ENCODE data around the gene RDM1.

RDM1 gene

GRCh38 chr17:35965272-35965671 lies 34.7 kb upstream of the RDM1 start:
- H2AFZ ChIP-seq (ENCODE audit: low read length): no peak overlapping the region

GRCh38 chr17:35963663-35964062 lies 33.1 kb upstream of the RDM1 start:
- no peak overlapping the region for H3K4me3 ChIP-seq (ENCODE audit: low read depth, low read length, poor library complexity, severe bottlenecking)
- TF ChIP-seq EZH2 (IDR thresholded peaks at IDR 0.05; ENCODE audit: borderline replicate concordance, low read length) (no peak), CTCF (IDR thresholded peaks at IDR 0.05; ENCODE audit: low read length) (no peak)
- H3K4me1 ChIP-seq (ENCODE audit: insufficient read depth, low read length, severe bottlenecking): no peaks in the 10 kb centered on the region
- H2AFZ ChIP-seq (ENCODE audit: low read length): no peak overlapping the region
- no peaks in the 10 kb centered on the region for H3K36me3 ChIP-seq (ENCODE audit: insufficient read depth, low read length)
- no peaks in the 10 kb centered on the region for H3K9me3 ChIP-seq (ENCODE audit: low read length)
- no peaks in the 10 kb centered on the region; the same call in 1 of the 2 replicates for H3K27me3 ChIP-seq (ENCODE audit: insufficient read depth, low read length)
- no peak overlapping the region for H3K27ac ChIP-seq (ENCODE audit: low read depth, low read length, poor library complexity, severe bottlenecking)
- no peaks in the 10 kb centered on the region for H3K79me2 ChIP-seq (ENCODE audit: insufficient read depth, low read length)
- H3K9ac ChIP-seq (ENCODE audit: low read length): no peak overlapping the region
- H3K4me2 ChIP-seq (ENCODE audit: low read length): no peak overlapping the region
- H3K9me2 ChIP-seq (ENCODE audit: low read depth, low read length): no peaks in the 10 kb centered on the region
- H3F3A ChIP-seq (ENCODE audit: insufficient read depth, low read length): no peaks in the 10 kb centered on the region
- H4K20me1 ChIP-seq (ENCODE audit: insufficient read depth, low read length): no peaks in the 10 kb centered on the region

More at GRCh38 chr17:35965272-35965671, 34.7 kb upstream of the RDM1 start:
- no peak overlapping the region for H3K4me2 ChIP-seq (ENCODE audit: low read length)
- no peak overlapping the region for H3K4me3 ChIP-seq (ENCODE audit: low read depth, low read length, poor library complexity, severe bottlenecking)
- no peak for TF ChIP-seq EZH2 (IDR thresholded peaks at IDR 0.05; ENCODE audit: borderline replicate concordance, low read length)
- TF ChIP-seq CTCF (IDR thresholded peaks at IDR 0.05; ENCODE audit: low read length): no peak
- H3F3A ChIP-seq (ENCODE audit: insufficient read depth, low read length): no peaks in the 10 kb centered on the region
- H3K27ac ChIP-seq (ENCODE audit: low read depth, low read length, poor library complexity, severe bottlenecking): no peak overlapping the region
- H4K20me1 ChIP-seq (ENCODE audit: insufficient read depth, low read length): no peaks in the 10 kb centered on the region
- no peaks in the 10 kb centered on the region; the same call in 1 of the 2 replicates for H3K27me3 ChIP-seq (ENCODE audit: insufficient read depth, low read length)
- H3K9me3 ChIP-seq (ENCODE audit: low read length): no peaks in the 10 kb centered on the region
- H3K9me2 ChIP-seq (ENCODE audit: low read depth, low read length): no peaks in the 10 kb centered on the region
- no peaks in the 10 kb centered on the region for H3K4me1 ChIP-seq (ENCODE audit: insufficient read depth, low read length, severe bottlenecking)
- H3K9ac ChIP-seq (ENCODE audit: low read length): no peak overlapping the region
- H3K36me3 ChIP-seq (ENCODE audit: insufficient read depth, low read length): no peaks in the 10 kb centered on the region
- no peaks in the 10 kb centered on the region for H3K79me2 ChIP-seq (ENCODE audit: insufficient read depth, low read length)

- no peak overlapping the region for H3K4me3 ChIP-seq (ENCODE audit: low read depth, low read length, poor library complexity, severe bottlenecking)
- no peaks in the 10 kb centered on the region for H3K4me1 ChIP-seq (ENCODE audit: insufficient read depth, low read length, severe bottlenecking)
- H3K27me3 ChIP-seq (ENCODE audit: insufficient read depth, low read length): no peaks in the 10 kb centered on the region
- H3K9ac ChIP-seq (ENCODE audit: low read length): no peak overlapping the region
- H3K9me2 ChIP-seq (ENCODE audit: low read depth, low read length): no peaks in the 10 kb centered on the region
- TF ChIP-seq EZH2 (IDR thresholded peaks at IDR 0.05; ENCODE audit: borderline replicate concordance, low read length): no peak
- no peak for TF ChIP-seq CTCF (IDR thresholded peaks at IDR 0.05; ENCODE audit: low read length)
- no peak overlapping the region for H3K27ac ChIP-seq (ENCODE audit: low read depth, low read length, poor library complexity, severe bottlenecking)
- H2AFZ ChIP-seq (ENCODE audit: low read length): no peak overlapping the region
- no peaks in the 10 kb centered on the region for H3K36me3 ChIP-seq (ENCODE audit: insufficient read depth, low read length)
- H3K9me3 ChIP-seq (ENCODE audit: low read length): no peaks in the 10 kb centered on the region
- no peaks in the 10 kb centered on the region for H3F3A ChIP-seq (ENCODE audit: insufficient read depth, low read length)
- H3K4me2 ChIP-seq (ENCODE audit: low read length): no peak overlapping the region
- no peaks in the 10 kb centered on the region for H3K79me2 ChIP-seq (ENCODE audit: insufficient read depth, low read length)
- no peaks in the 10 kb centered on the region for H4K20me1 ChIP-seq (ENCODE audit: insufficient read depth, low read length)
These were observed 23.1 kb upstream of the RDM1 start for GRCh38 chr17:35953720-35954119.

All from OCI-LY1 (cell line).